ENCODE measurements around the gene ALX4. TPM values are rescaled to one million over a fixed set of nuclear protein-coding genes. Genes with fewer than 3 reads are reported as not detected.

ALX4 gene
- total RNA-seq, 4 donors from 2014 or later, result 0.26 to 2.5 (median 0.73) TPM; not detected in 1

DNA sequence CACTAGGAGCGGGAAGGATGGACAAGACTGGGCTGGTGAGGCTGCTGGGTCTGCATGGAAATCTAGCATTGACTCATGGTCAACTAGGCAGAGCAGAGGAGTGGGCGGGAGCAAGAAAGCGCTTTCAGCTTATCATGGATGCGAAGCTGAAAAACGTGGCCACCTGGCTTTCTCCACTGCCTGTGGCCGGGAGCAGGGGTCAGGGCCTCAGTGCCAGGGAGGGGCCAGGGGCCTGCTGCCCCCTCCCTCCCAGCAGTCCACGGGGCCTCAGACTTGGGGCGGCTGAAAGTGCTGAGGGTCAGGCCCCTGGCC, 45.5 kb downstream of the ALX4 start:
- Histone ChIP-seq H3K27me3 (no peaks in the 10 kb centered on the region), H3K4me1 (no peaks in the 10 kb centered on the region), H3K27ac (no peak overlapping the region), H3K4me3 (no peak overlapping the region), H3K9me3 (no peaks in the 10 kb centered on the region), H3K36me3 (no peaks in the 10 kb centered on the region)
- TF ChIP-seq, protein P1, sequence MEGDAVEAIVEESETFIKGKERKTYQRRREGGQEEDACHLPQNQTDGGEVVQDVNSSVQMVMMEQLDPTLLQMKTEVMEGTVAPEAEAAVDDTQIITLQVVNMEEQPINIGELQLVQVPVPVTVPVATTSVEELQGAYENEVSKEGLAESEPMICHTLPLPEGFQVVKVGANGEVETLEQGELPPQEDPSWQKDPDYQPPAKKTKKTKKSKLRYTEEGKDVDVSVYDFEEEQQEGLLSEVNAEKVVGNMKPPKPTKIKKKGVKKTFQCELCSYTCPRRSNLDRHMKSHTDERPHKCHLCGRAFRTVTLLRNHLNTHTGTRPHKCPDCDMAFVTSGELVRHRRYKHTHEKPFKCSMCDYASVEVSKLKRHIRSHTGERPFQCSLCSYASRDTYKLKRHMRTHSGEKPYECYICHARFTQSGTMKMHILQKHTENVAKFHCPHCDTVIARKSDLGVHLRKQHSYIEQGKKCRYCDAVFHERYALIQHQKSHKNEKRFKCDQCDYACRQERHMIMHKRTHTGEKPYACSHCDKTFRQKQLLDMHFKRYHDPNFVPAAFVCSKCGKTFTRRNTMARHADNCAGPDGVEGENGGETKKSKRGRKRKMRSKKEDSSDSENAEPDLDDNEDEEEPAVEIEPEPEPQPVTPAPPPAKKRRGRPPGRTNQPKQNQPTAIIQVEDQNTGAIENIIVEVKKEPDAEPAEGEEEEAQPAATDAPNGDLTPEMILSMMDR (IDR thresholded peaks at IDR 0.05), result no peak
- no peak for TF ChIP-seq POLR2A (IDR thresholded peaks at IDR 0.05)
- intact Hi-C loops (cut with DNase I; ENCODE audit: low total_unique reads), result no loop called here
- DNase-seq, result no peak

DNA sequence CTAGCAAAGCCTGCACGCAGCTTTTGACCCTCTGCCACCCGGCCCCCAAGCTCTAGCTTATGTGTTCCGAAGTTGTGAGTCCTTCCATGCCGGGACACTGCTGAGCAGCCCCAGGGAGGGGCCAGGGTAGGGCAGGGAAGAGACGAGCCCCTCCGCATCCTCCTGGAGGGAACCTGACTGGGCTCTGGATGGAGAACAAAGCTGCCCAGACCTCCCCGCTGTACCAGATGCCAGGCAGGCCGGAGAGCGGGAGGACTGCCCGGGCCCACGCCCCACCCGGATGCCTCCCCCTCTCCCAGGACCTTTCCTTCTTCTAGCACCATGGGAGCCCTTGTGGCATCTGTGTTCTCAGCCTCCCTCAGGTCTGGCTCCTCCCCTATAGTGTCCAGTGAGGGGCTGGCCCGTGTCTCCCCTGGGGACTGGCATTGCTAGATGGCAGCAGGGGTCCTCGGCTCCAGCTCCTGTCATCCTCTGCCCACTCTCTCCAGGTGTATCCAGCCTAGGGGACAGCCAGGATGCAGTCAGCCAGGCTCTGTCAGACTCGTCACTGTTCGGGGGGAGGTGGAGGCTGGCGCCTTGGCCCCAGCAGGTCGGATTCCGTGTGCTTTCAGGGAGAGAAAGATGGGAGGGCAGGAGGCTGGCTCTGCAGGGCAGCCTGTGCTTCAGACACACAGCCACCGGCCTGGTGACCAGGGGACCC, 46.1 kb downstream of the ALX4 start:
- no peak for DNase-seq
- no peaks in the 10 kb centered on the region for H3K4me1 ChIP-seq
- intact Hi-C loops (cut with DNase I; ENCODE audit: low total_unique reads), result no loop called here

GRCh38 chr11:44261800-44262591, 47.9 kb downstream of the ALX4 start:
- no peaks in the 10 kb centered on the region for H3K9me3 ChIP-seq
- no peaks in the 10 kb centered on the region for H3K4me1 ChIP-seq
- no peak overlapping the region for H3K27ac ChIP-seq
- H3K27me3 ChIP-seq, result no peaks in the 10 kb centered on the region
- intact Hi-C loops (cut with DNase I; ENCODE audit: low total_unique reads), result no loop called here
- no peak overlapping the region for H3K4me3 ChIP-seq
- TF ChIP-seq POLR2A (IDR thresholded peaks at IDR 0.05), result no peak
- TF ChIP-seq, protein P1 (IDR thresholded peaks at IDR 0.05), result no peak
- no peaks in the 10 kb centered on the region for H3K36me3 ChIP-seq
- DNase-seq, result no peak

More for the DNA sequence above, 46.1 kb downstream of the ALX4 start:
- no peak overlapping the region for H3K27ac ChIP-seq
- no peak overlapping the region for H3K4me3 ChIP-seq
- TF ChIP-seq, protein P1 (IDR thresholded peaks at IDR 0.05), result no peak
- no peak for TF ChIP-seq POLR2A (IDR thresholded peaks at IDR 0.05)
- H3K9me3 ChIP-seq, result no peaks in the 10 kb centered on the region
- no peaks in the 10 kb centered on the region for H3K36me3 ChIP-seq
- H3K27me3 ChIP-seq, result no peaks in the 10 kb centered on the region

DNA sequence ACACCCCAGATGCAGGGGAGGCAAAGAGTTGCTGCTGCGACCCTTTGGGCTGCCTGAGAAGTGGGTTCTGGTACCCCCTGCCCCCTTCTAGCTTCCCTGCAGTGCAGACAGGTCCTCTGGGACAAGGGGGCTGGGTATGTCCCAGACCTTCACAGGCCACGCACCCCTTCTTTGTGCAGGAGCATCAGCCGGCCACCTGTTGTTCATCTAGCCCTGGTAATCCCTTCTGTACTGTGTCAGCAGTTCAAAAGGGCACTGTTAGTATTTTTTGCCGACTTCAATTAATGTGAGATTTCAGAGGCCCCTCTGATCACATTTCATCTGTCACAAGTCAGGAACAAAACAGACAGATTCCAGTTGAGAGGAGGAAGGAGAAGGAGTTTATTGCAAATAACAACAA, 49.9 kb downstream of the ALX4 start:
- Histone ChIP-seq H3K9me3 (no peaks in the 10 kb centered on the region), H3K4me3 (no peak overlapping the region), H3K27me3 (no peaks in the 10 kb centered on the region), H3K36me3 (no peaks in the 10 kb centered on the region), H3K27ac (no peak overlapping the region), H3K4me1 (no peaks in the 10 kb centered on the region)
- DNase-seq, result no peak
- intact Hi-C loops (cut with DNase I; ENCODE audit: low total_unique reads), result no loop called here
- TF ChIP-seq, protein P1 (IDR thresholded peaks at IDR 0.05), result no peak
- no peak for TF ChIP-seq POLR2A (IDR thresholded peaks at IDR 0.05)

DNA sequence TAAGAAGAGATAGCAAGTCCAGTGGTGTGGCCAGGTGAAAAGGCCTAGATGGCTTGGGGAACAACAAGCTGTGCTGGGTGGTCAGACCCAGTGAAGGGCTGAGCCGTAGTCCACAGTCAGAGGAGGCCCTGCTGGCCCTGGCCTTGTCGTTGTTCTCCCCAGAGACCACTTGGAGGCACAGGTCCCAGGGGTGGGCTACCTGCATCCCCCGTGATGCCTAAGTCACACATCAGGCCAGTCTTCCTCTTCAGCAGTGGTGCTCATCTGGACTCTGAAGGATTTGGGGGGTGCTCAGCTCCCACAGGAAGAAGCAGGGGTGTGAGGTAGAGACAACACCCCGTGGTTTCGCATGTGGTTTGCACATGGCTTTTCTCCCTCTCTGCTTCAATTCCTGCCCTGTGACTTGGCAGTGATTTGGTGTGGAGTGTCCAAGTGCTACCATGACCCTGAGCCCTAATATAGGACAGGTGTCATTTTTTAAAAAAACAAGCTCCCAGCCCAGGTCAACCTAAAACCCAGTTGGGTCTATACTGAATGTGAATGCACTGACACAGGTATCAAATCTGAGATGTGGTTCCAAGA, 51.0 kb downstream of the ALX4 start:
- no peaks in the 10 kb centered on the region for H3K27me3 ChIP-seq
- TF ChIP-seq, protein P1 (IDR thresholded peaks at IDR 0.05), result no peak
- TF ChIP-seq POLR2A (IDR thresholded peaks at IDR 0.05), result no peak
- DNase-seq, result no peak
- no peaks in the 10 kb centered on the region for H3K4me1 ChIP-seq
- no peaks in the 10 kb centered on the region for H3K36me3 ChIP-seq
- H3K4me3 ChIP-seq, result no peak overlapping the region
- H3K9me3 ChIP-seq, result no peaks in the 10 kb centered on the region
- intact Hi-C loops (cut with DNase I; ENCODE audit: low total_unique reads), result no loop called here
- no peak overlapping the region for H3K27ac ChIP-seq

Data from uterus (tissue), 4 donors.